SK-N-SH (cell line): Measurements from ENCODE around the gene DAB2IP.

Experiments used
- CTCF ChIP-seq: fragments of 200-600 bp; sonication (generic); IDR thresholded peaks from 2 replicates; pipeline ENCODE4 v1.6.1; 2017; ENCODE audit warnings: antibody characterized with exemption, mild to moderate bottlenecking, moderate library complexity
- EZH2phosphoT487 ChIP-seq: fragments of 200-600 bp; sonication (generic); IDR thresholded peaks from 2 replicates; pipeline ENCODE4 v1.6.1; 2017; ENCODE audit warnings: low read depth, mixed run types, mild to moderate bottlenecking, antibody characterized with exemption, moderate library complexity, borderline replicate concordance
- GABPA ChIP-seq: IDR thresholded peaks from 2 replicates; pipeline ENCODE4 v1.4.0; 2012; ENCODE audit warnings: low read depth, mild to moderate bottlenecking
- GATA2 ChIP-seq: sonication (generic); formaldehyde crosslinking; IDR thresholded peaks from 2 replicates; pipeline ENCODE4 v1.5.0; 2020; ENCODE audit warnings: mild to moderate bottlenecking, missing genetic modification reagents
- JUND ChIP-seq: IDR thresholded peaks from 2 replicates; pipeline ENCODE4 v1.4.0; 2012
- MEF2A ChIP-seq: IDR thresholded peaks from 2 replicates; pipeline ENCODE4 v1.4.0; 2012; ENCODE audit warnings: low read depth, borderline replicate concordance
- REST ChIP-seq: IDR thresholded peaks from 2 replicates; pipeline ENCODE4 v1.6.1; 2012; ENCODE audit warnings: mild to moderate bottlenecking, low read depth, low read length, moderate library complexity
- RXRA ChIP-seq: IDR thresholded peaks from 2 replicates; pipeline ENCODE4 v1.4.0; 2012; ENCODE audit warnings: low read depth, mild to moderate bottlenecking, borderline replicate concordance
- SIN3A ChIP-seq: IDR thresholded peaks from 2 replicates; pipeline ENCODE4 v1.6.1; 2012; ENCODE audit warnings: low read depth, mild to moderate bottlenecking, low read length, moderate library complexity, borderline replicate concordance
- TAF1 ChIP-seq: IDR thresholded peaks from 2 replicates; pipeline ENCODE4 v1.6.1; 2012; ENCODE audit warnings: low read depth, mild to moderate bottlenecking, low read length, moderate library complexity, borderline replicate concordance
- USF2 ChIP-seq: fragments of 150-350 bp; IDR thresholded peaks from 2 replicates; pipeline ENCODE4 v1.6.1; 2017; ENCODE audit warnings: antibody characterized with exemption, low read length, low read depth, borderline replicate concordance

GRCh38 chr9:121620777-121621449 is 30.5 kb upstream of the DAB2IP start:
- peak; percentile 64 for TF ChIP-seq CTCF
- no peak for TF ChIP-seq MEF2A
- no peak for TF ChIP-seq SIN3A
- no peak for TF ChIP-seq JUND
- no peak for TF ChIP-seq GATA2 (CRISPR knock-in tag)
- no peak for TF ChIP-seq REST
- TF ChIP-seq EZH2phosphoT487, result no peak
- TF ChIP-seq TAF1, result no peak
- TF ChIP-seq USF2, result no peak
- TF ChIP-seq RXRA, result no peak
- TF ChIP-seq GABPA, result no peak
